Fibroblast of peridontal ligament (primary cell): ENCODE results near the gene SPINK14.
A peak's percentile ranks its signal among the peaks of the same experiment; 100 is the strongest.

Experiments
- DNase-seq: peaks from one replicate; pipeline ENCODE4 v3.0.0-alpha.2; 2010; ENCODE audit errors: extremely low read depth

Gene SPINK14

GRCh38 chr5:148168246-148168645 lies at the start of gene SPINK14:
Gene SPINK14 (plus strand): TSS chr5:148168546. CDS start chr5:148169733, 1,187 bp downstream.
- DNase-seq: no peak

DNA sequence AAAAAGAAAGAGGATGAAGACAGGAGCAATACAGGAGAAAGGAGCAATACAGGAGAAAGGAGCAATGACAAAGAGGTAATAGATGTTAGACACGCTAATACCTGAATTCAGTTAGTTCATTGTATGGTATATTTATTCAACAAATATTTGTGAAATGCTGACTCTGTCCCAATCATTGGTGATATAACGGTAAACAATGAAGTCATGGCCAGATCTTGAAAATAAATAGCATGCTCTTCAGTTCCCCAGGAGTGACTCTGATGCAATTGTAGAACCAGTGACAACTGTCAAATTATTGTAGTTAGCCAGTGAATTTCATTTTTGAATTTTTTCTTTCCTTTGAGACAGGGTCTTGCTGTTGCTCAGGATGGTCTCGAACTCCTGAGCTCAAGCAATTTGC lies 48.0 kb upstream of the SPINK14 start:
- DNase-seq: no peak

DNA sequence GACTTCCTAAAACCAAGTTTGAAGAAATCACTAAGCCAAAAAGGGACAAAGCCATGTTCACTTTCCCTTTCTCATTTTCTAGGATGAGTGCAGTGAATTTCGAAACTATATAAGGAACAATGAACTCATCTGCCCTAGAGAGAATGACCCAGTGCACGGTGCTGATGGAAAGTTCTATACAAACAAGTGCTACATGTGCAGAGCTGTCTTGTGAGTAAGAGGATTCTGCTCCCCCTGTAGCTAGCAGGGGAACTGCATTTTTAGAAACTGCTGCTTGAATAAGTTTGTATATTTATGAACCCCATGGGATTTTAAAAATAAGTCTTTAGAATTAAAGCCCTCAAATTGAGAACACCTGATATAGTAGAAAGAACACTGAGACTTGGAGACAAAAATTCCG lies 42.7 kb upstream of the SPINK14 start:
- DNase-seq: no peak

GRCh38 chr5:148135091-148136048 lies 33.0 kb upstream of the SPINK14 start:
- DNase-seq: no peak

GRCh38 chr5:148140846-148141245 lies 27.5 kb upstream of the SPINK14 start:
- no peak for DNase-seq

GRCh38 chr5:148141645-148142044 lies 26.7 kb upstream of the SPINK14 start:
- no peak for DNase-seq

GRCh38 chr5:148145916-148146315 lies 22.4 kb upstream of the SPINK14 start:
- no peak for DNase-seq

GRCh38 chr5:148146487-148146886 lies 21.9 kb upstream of the SPINK14 start:
- DNase-seq: no peak

- no peak for DNase-seq
Measured at GRCh38 chr5:148147415-148147814, 20.9 kb upstream of the SPINK14 start.

DNA sequence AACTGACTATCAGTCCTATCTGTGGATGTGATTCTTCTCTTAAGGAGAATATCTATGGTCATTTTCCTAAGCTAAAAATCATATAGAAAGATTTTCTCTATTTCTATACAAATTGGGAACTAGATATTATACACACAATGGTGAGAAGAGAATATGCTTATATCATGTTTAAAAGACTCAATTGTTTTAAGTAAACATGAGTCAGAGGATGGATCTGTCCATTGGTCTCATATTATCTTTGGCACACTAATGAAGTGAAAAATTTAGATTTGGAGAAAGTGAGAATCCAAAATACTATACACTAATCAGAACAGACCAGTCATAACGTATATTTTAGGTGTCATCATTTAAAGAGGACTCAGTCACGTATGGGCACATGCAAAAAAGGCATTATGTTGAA lies 16.5 kb upstream of the SPINK14 start:
- no peak for DNase-seq

- DNase-seq: no peak
Measured at GRCh38 chr5:148152781-148153180, 15.6 kb upstream of the SPINK14 start.

DNA sequence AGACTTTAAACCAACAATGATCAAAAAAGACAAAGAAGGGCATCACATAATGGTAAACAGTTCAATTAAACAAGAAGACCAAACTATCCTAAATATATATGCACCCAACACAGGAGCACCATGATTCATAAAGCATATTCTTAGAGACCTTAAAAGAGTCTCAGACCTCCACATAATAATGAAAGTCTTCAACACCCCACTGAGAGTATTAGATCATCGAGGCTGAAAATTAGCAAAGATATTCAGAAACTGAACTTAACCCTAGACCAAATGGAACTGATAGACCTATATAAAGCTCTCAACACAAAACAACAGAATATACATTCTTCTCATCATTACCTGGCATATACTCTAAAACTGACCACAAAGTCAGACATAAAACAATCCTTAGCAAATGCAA lies 11.7 kb upstream of the SPINK14 start:
- no peak for DNase-seq

- DNase-seq: no peak
Measured at GRCh38 chr5:148162038-148162437, 6.3 kb upstream of the SPINK14 start.

DNA sequence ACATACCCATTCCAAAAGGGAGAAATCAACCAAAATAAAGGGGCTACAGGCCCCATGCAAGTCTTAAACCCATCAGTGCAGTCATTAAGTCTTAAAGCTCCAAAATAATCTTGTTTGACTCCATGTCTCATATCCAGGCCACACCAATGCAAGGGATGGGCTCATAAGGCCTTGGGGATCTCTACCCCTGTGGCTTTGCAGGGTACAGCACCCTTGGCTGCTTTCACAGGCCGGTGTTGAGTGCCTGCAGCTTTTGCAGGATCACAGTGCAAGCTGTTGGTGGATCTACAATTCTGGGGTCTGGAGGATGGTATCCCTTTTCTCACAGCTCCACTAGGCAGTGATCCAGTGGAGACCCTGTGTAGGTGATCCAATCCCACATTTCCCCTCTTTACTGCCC lies 5.0 kb upstream of the SPINK14 start:
- DNase-seq: no peak

- DNase-seq: no peak
Measured at GRCh38 chr5:148166550-148167283, 1.6 kb upstream of the SPINK14 start.

- no peak for DNase-seq
Measured at GRCh38 chr5:148172377-148172776, 4.0 kb downstream of the SPINK14 start.

- no peak for DNase-seq
Measured at GRCh38 chr5:148176480-148176879, 8.1 kb downstream of the SPINK14 start.

GRCh38 chr5:148177207-148177606 lies 8.9 kb downstream of the SPINK14 start:
- DNase-seq: no peak

DNA sequence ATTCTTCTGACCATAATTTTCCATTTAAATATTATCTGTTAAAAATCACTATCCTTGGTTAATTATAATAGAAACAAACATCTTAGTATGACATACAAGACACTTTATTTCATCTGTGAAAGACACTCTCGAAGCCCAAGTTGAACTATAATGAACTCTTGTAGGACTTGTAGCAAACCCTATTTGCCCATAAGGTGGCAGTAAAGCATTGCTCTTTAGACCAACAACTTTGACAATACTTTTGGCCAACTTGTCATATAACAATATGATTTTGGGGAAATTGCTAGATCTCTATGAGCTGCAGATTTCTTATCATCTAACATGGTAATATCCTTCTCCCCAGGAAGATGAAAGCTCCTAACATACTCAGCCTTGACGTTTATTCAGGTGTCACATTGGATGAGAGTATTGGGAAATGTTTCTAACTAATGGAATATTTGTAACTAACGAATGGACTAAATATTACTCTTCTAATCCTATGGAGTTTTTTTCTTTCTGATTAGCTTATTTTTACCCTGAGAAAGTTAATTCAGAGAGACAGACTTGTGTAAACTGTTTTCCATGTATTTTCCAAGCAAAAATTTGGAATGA lies 11.0 kb downstream of the SPINK14 start:
- DNase-seq: peak; percentile 80

- peak; percentile 14 for DNase-seq
Measured at GRCh38 chr5:148186248-148187003, 18.1 kb downstream of the SPINK14 start.

- DNase-seq: no peak
Measured at GRCh38 chr5:148191010-148191409, 22.7 kb downstream of the SPINK14 start.

GRCh38 chr5:148193202-148193601 lies 24.9 kb downstream of the SPINK14 start:
- DNase-seq: no peak
